ENCODE results near the gene SPRYD7.

Gene SPRYD7

GRCh38 chr13:49977992-49978391 is 41.9 kb upstream of the SPRYD7 start:
- H2AFZ ChIP-seq (ENCODE audit: low read length): no peak overlapping the region
- H3K79me2 ChIP-seq (ENCODE audit: insufficient read depth, low read length): no peaks in the 10 kb centered on the region
- no peaks in the 10 kb centered on the region for H3F3A ChIP-seq (ENCODE audit: insufficient read depth, low read length)
- H3K27me3 ChIP-seq (ENCODE audit: insufficient read depth, low read length): no peaks in the 10 kb centered on the region
- H3K36me3 ChIP-seq (ENCODE audit: insufficient read depth, low read length): no peaks in the 10 kb centered on the region
- H3K4me1 ChIP-seq (ENCODE audit: insufficient read depth, low read length, severe bottlenecking): peaks cover 4% of the 10 kb centered on the region
- no peak overlapping the region for H3K4me3 ChIP-seq (ENCODE audit: low read depth, low read length, poor library complexity, severe bottlenecking)
- H3K27ac ChIP-seq (ENCODE audit: low read depth, low read length, poor library complexity, severe bottlenecking): peak overlapping the region; percentile 34
- no peak overlapping the region for H3K4me2 ChIP-seq (ENCODE audit: low read length)
- H4K20me1 ChIP-seq (ENCODE audit: insufficient read depth, low read length): no peaks in the 10 kb centered on the region
- no peaks in the 10 kb centered on the region for H3K9me2 ChIP-seq (ENCODE audit: low read depth, low read length)
- TF ChIP-seq EZH2 (IDR thresholded peaks at IDR 0.05; ENCODE audit: borderline replicate concordance, low read length) (no peak), CTCF (IDR thresholded peaks at IDR 0.05; ENCODE audit: low read length) (no peak)
- H3K9ac ChIP-seq (ENCODE audit: low read length): no peak overlapping the region
- H3K9me3 ChIP-seq (ENCODE audit: low read length): no peaks in the 10 kb centered on the region

GRCh38 chr13:49976314-49977258 is 40.4 kb upstream of the SPRYD7 start:
- Histone ChIP-seq H3F3A (ENCODE audit: insufficient read depth, low read length) (no peaks in the 10 kb centered on the region), H2AFZ (ENCODE audit: low read length) (no peak overlapping the region), H3K36me3 (ENCODE audit: insufficient read depth, low read length) (no peaks in the 10 kb centered on the region), H3K4me2 (ENCODE audit: low read length) (no peak overlapping the region), H3K27me3 (ENCODE audit: insufficient read depth, low read length) (no peaks in the 10 kb centered on the region), H3K79me2 (ENCODE audit: insufficient read depth, low read length) (no peaks in the 10 kb centered on the region), H3K4me3 (ENCODE audit: low read depth, low read length, poor library complexity, severe bottlenecking) (no peak overlapping the region), H4K20me1 (ENCODE audit: insufficient read depth, low read length) (no peaks in the 10 kb centered on the region), H3K9me2 (ENCODE audit: low read depth, low read length) (no peaks in the 10 kb centered on the region), H3K9ac (ENCODE audit: low read length) (no peak overlapping the region), H3K9me3 (ENCODE audit: low read length) (no peaks in the 10 kb centered on the region), H3K4me1 (ENCODE audit: insufficient read depth, low read length, severe bottlenecking) (peaks cover 4% of the 10 kb centered on the region), H3K27ac (ENCODE audit: low read depth, low read length, poor library complexity, severe bottlenecking) (no peak overlapping the region)
- peak; percentile 95 for TF ChIP-seq CTCF (IDR thresholded peaks at IDR 0.05; ENCODE audit: low read length)
- TF ChIP-seq EZH2 (IDR thresholded peaks at IDR 0.05; ENCODE audit: borderline replicate concordance, low read length): no peak

- H3K9ac ChIP-seq (ENCODE audit: low read length): no peak overlapping the region
- peaks cover 4% of the 10 kb centered on the region for H3K4me1 ChIP-seq (ENCODE audit: insufficient read depth, low read length, severe bottlenecking)
- no peaks in the 10 kb centered on the region for H3K79me2 ChIP-seq (ENCODE audit: insufficient read depth, low read length)
- no peaks in the 10 kb centered on the region for H3F3A ChIP-seq (ENCODE audit: insufficient read depth, low read length)
- no peaks in the 10 kb centered on the region for H3K27me3 ChIP-seq (ENCODE audit: insufficient read depth, low read length)
- no peak overlapping the region for H3K4me3 ChIP-seq (ENCODE audit: low read depth, low read length, poor library complexity, severe bottlenecking)
- H3K9me3 ChIP-seq (ENCODE audit: low read length): no peaks in the 10 kb centered on the region
- no peaks in the 10 kb centered on the region for H4K20me1 ChIP-seq (ENCODE audit: insufficient read depth, low read length)
- H3K9me2 ChIP-seq (ENCODE audit: low read depth, low read length): no peaks in the 10 kb centered on the region
- H3K4me2 ChIP-seq (ENCODE audit: low read length): no peak overlapping the region
- no peak overlapping the region for H3K27ac ChIP-seq (ENCODE audit: low read depth, low read length, poor library complexity, severe bottlenecking)
- TF ChIP-seq CTCF (IDR thresholded peaks at IDR 0.05; ENCODE audit: low read length) (no peak), EZH2 (IDR thresholded peaks at IDR 0.05; ENCODE audit: borderline replicate concordance, low read length) (no peak)
- no peak overlapping the region for H2AFZ ChIP-seq (ENCODE audit: low read length)
- H3K36me3 ChIP-seq (ENCODE audit: insufficient read depth, low read length): no peaks in the 10 kb centered on the region
Observed at GRCh38 chr13:49975826-49976225, 39.7 kb upstream of the SPRYD7 start.
